HG02938 (cell line): ENCODE data around the gene KMT2A.
A peak's percentile ranks its signal among the peaks of the same experiment; 100 is the strongest.
"Not testable (repeated sequence)": the region's sequence is repeated elsewhere in the genome, so short reads cannot be mapped to it uniquely, and the experiment has no call there.

ENCODE experiments used
- ATAC-seq: cut with Tn5 transposase; IDR thresholded peaks from one replicate; pipeline ENCODE4 v1.9.1; 2021; ENCODE audit warnings: mild to moderate bottlenecking, moderate library complexity; ENCODE audit not compliant: unreplicated experiment

The KMT2A gene

DNA sequence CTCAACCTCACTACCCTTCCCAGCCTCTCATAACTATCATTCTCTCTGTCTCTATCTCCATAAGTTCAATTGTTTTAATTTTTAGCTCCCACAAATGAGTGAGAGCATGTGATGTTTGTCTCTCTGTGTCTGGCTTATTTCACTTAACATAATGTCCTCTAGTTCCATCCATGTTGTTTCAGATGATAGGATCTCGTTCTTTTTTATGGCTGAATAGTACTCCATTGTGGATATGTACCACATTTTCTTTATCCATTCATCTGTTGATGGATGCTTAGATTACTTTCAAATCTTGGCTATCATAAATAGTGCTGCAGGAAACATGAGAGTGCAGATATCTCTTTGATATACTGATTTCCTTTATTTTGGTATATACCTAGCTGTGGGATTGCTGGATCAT lies 44.9 kb downstream of the KMT2A start:
- not testable (repeated sequence) for ATAC-seq

DNA sequence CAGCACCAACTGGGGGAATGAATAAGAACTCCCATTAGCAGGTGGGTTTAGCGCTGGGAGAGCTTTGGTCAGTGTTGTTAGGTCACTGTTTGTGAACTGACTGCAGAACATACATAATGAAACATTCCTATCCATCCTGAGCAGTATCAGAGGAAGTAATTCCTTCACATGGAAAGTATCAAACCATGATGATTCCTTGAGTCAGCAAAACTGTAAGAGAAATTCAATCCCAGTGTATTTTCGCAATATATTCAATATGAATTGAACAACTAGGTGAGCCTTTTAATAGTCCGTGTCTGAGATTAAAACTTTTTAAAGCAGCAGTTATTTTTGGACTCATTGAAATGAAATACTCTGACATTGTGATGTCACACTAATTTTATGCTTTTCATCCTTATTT lies 48.1 kb downstream of the KMT2A start:
- ATAC-seq: no peak

DNA sequence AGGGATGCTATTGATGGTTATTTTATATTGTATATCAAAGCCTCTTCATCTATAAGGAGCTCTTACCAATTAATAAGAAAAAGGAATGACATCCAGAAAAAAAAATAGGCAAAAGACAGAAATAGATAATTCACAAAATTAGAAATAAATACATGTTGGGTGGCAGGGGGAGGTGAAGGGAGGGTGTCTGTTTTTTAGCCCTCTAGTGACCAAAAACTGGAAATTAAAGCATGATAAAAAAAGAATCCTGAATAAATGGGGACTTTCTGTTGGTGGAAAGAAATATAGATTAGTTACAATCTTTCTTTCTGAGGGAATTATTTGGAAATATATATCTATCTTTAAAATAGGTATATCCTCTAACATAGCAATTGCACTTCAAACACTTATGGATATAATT lies 49.0 kb downstream of the KMT2A start:
- no peak for ATAC-seq

DNA sequence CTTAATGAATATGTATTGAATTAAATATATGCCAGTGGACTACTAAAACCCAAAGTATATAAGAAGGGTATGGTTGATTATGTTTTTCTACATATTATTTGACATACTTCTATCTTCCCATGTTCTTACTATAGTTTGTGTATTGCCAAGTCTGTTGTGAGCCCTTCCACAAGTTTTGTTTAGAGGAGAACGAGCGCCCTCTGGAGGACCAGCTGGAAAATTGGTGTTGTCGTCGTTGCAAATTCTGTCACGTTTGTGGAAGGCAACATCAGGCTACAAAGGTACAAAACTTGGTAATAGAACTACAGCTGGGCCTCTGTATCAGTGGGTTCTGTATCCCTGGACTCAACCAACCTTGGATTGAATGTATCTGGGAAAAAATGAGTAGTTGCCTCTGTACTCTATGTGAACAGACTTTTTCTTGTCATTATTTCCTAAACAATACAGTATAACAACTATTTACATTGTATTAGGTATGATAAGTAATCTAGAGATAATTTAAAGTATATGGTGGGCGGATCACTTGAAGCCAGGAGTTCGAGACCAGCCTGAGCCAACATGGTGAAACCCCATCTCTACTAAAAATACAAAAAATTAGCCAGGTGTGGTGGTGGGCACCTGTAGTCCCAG lies 52.3 kb downstream of the KMT2A start:
- ATAC-seq: no peak

DNA sequence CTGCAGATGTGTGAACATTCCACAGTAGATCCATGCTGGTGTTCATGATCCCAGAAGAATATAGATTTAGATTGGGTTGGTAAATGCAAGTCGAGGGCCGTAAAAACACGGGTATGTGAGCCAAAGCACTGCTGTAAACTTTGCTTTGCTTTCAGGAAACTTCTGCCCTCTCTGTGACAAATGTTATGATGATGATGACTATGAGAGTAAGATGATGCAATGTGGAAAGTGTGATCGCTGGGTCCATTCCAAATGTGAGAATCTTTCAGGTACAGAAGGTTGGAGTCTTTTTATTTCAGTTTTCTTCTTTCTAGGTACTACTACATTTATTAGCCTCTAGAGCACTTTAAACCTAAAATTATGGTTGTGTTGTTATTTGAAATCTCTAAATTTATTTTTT lies 54.7 kb downstream of the KMT2A start:
- ATAC-seq: no peak

DNA sequence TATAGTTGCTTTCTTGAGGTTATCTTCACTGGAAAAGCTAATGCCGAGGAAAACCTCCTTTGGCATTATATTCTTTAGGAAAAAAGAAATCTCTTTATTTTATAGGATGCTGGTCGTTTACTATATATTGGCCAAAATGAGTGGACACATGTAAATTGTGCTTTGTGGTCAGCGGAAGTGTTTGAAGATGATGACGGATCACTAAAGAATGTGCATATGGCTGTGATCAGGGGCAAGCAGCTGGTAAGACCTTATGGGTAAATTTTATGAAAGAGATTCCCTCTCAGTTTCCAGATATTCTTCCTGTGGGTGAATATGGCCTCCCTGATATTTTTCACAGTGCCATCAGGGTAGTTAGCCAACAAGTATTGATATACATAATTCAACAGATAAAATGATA lies 61.5 kb downstream of the KMT2A start:
- ATAC-seq: no peak

DNA sequence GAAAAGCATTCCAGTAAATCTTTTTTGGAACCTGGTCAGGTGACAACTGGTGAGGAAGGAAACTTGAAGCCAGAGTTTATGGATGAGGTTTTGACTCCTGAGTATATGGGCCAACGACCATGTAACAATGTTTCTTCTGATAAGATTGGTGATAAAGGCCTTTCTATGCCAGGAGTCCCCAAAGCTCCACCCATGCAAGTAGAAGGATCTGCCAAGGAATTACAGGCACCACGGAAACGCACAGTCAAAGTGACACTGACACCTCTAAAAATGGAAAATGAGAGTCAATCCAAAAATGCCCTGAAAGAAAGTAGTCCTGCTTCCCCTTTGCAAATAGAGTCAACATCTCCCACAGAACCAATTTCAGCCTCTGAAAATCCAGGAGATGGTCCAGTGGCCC lies 66.9 kb downstream of the KMT2A start:
- no peak for ATAC-seq

DNA sequence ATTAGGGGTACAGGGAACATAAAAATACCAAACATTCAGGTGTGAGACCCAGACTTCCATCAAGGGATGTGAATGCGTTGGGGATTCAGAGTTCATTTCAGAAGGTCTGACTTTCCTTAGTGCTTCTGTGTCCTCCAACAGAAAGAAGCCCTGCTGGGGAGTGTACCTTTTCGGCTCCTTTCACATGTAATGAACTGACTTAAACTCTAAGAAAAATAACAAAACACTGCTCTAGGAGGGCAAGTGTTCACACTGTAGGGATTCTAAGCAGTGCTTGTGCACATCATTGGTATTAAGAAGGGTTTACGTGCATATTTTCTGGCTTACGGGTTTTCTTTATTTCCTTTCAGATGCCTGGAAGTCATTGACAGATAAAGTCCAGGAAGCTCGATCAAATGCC lies 75.3 kb downstream of the KMT2A start:
- ATAC-seq: no peak

DNA sequence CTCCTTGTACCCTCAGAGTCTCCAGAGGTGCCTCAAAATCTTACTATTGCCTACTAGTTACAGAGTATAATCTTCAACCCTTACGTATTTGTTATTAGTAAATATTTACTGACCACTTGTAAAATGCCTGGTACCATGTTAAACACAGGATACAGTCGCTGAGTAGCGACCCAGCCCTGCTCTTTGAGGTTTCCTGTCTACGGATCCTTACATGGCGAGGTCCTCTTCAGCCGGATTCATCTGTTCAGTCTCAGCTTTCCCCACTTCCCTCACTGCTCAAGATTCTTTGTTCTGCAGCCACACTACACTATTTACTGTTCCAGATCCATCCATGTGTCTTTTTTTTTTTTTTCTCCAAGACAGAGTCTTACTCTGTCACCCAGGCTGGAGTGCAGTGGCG lies 77.8 kb downstream of the KMT2A start:
- no peak for ATAC-seq

DNA sequence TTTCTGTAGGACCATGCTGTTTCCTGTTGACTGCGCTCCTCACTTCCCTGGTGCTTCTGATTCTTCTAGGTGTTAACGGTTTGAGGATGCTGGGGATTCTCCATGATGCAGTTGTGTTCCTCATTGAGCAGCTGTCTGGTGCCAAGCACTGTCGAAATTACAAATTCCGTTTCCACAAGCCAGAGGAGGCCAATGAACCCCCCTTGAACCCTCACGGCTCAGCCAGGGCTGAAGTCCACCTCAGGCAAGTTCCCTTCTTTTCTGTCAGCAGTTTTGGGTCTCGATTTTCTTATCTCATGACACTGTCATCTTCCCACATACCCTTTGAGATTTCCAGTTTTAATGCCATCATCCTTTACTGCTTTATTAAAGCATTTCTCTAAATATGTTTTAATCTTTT lies 83.3 kb downstream of the KMT2A start:
- no peak for ATAC-seq

DNA sequence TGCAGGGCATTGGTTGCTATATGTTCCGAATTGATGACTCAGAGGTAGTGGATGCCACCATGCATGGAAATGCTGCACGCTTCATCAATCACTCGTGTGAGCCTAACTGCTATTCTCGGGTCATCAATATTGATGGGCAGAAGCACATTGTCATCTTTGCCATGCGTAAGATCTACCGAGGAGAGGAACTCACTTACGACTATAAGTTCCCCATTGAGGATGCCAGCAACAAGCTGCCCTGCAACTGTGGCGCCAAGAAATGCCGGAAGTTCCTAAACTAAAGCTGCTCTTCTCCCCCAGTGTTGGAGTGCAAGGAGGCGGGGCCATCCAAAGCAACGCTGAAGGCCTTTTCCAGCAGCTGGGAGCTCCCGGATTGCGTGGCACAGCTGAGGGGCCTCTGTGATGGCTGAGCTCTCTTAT lies 85.6 kb downstream of the KMT2A start:
- ATAC-seq: no peak

DNA sequence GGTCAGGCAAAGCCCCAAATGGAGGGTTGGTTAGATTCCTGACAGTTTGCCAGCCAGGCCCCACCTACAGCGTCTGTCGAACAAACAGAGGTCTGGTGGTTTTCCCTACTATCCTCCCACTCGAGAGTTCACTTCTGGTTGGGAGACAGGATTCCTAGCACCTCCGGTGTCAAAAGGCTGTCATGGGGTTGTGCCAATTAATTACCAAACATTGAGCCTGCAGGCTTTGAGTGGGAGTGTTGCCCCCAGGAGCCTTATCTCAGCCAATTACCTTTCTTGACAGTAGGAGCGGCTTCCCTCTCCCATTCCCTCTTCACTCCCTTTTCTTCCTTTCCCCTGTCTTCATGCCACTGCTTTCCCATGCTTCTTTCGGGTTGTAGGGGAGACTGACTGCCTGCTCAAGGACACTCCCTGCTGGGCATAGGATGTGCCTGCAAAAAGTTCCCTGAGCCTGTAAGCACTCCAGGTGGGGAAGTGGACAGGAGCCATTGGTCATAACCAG lies 86.3 kb downstream of the KMT2A start:
- ATAC-seq: no peak

DNA sequence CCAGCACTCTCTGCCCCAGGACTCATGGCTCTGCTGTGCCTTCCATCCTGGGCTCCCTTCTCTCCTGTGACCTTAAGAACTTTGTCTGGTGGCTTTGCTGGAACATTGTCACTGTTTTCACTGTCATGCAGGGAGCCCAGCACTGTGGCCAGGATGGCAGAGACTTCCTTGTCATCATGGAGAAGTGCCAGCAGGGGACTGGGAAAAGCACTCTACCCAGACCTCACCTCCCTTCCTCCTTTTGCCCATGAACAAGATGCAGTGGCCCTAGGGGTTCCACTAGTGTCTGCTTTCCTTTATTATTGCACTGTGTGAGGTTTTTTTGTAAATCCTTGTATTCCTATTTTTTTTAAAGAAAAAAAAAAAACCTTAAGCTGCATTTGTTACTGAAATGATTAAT lies 88.1 kb downstream of the KMT2A start:
- ATAC-seq: no peak

DNA sequence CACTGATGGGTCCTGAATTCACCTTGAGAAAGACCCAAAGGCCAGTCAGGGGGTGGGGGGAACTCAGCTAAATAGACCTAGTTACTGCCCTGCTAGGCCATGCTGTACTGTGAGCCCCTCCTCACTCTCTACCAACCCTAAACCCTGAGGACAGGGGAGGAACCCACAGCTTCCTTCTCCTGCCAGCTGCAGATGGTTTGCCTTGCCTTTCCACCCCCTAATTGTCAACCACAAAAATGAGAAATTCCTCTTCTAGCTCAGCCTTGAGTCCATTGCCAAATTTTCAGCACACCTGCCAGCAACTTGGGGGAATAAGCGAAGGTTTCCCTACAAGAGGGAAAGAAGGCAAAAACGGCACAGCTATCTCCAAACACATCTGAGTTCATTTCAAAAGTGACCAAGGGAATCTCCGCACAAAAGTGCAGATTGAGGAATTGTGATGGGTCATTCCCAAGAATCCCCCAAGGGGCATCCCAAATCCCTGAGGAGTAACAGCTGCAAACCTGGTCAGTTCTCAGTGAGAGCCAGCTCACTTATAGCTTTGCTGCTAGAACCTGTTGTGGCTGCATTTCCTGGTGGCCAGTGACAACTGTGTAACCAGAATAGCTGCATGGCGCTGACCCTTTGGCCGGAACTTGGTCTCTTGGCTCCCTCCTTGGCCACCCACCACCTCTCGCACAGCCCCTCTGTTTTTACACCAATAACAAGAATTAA lies 88.6 kb downstream of the KMT2A start:
- no peak for ATAC-seq

DNA sequence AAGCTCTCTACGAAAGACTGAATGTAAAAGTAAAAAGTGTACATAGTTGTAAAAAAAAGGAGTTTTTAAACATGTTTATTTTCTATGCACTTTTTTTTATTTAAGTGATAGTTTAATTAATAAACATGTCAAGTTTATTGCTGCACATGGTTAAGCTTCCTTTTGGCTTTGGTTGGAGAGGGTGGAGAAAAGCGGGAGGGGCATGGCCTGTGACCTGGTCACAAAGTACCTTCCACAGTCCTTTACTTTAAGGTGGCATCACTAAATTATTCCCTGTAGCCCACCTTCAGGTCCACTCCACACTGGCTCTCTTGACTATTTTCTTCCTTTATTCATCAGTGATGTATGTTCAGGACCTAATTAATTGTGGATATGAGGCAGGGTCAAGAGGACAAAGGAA lies 90.4 kb downstream of the KMT2A start:
- ATAC-seq: no peak

DNA sequence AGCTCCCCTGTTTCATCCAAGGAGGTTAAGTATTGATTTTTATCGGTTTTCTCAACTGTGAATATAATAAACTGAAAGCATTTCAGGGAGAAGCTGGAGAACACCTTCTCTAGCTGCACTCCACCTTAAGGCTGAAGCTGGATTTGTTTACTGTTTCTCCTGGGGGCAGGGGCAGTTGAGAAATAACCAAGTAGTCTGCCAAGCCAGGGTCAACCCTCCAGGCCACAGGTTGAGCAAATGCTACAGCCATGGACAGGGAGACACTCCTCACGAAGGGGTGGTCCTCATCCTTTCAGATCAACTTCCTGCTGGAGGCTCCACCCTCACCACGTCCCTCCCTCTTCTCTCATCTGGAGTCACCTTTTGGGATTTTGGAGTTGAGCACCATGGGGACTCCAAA lies 90.8 kb downstream of the KMT2A start, which contains the start of gene TTC36:
Gene TTC36 (plus strand): TSS at position 366 of the 400 bp plus-strand sequence. CDS start 21 bp downstream, at position 387.
- ATAC-seq: no peak

DNA sequence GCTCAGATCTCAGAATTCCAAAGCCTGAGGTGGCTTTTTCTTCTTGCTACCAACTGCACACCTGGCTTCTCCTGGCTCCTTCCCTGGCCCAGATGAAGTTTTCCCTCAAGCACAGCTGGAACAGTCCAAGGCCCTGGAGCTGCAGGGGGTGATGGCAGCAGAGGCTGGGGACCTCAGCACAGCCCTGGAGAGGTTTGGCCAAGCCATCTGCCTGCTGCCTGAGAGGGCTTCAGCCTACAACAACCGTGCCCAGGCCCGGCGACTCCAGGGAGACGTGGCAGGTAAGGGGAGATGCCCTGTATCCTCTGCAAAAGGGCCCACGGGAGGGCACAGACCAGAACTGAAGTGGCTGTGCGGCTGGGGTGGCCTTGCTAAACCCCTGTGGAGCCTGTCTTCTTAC lies 92.2 kb downstream of the KMT2A start:
- no peak for ATAC-seq

DNA sequence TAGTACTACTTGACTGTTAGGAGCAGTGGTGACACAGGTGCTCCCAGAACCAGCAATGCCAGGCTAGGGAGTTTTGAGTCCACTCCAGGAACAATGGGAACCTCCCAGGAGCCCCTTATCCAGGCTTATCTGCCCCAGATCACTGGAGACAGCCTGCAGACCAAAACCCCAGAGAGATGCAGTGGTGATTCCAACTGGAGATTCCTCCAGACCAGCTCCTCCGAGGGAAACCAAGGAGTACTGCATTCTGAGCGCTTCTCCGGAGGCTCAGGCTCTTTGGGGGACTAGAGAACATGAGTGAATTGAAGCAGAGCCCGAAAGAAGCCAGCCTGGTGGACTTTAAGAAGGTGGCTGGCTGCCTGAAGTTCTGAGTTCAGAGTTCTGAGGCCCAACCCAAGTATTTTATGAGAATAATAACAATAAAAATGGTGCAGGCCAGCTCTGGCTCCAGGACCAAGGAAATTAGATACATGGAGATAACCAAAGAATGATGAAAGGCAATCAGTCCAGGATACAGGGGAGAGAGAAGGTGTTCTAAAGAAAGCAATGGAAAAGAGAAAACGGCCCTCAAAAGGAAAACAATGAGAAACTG lies 93.4 kb downstream of the KMT2A start:
- ATAC-seq: no peak

DNA sequence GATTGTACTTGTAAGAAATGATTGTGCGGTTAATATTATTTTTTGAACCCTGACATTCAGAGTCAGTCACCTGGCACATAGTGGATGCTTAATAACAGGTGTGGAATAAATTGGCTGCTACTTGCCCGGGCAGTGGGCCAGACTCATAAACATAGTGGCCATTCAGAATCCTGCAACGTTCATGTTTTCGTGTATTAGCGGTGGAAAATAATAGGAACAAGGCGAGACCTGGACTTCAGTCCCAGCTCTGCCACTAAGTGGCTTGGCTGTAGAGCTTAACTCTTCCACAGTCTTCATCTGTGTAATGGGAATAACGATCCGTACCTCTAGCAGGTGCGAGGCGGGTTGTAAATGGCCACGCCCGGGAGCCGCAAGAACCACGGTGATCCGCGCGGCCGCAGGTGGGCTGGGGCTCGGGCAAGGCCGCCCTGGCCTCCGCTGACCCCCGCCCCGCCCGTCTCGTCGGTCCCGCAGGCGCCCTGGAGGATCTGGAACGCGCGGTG lies 93.9 kb downstream of the KMT2A start:
- peak; percentile 16 for ATAC-seq

DNA sequence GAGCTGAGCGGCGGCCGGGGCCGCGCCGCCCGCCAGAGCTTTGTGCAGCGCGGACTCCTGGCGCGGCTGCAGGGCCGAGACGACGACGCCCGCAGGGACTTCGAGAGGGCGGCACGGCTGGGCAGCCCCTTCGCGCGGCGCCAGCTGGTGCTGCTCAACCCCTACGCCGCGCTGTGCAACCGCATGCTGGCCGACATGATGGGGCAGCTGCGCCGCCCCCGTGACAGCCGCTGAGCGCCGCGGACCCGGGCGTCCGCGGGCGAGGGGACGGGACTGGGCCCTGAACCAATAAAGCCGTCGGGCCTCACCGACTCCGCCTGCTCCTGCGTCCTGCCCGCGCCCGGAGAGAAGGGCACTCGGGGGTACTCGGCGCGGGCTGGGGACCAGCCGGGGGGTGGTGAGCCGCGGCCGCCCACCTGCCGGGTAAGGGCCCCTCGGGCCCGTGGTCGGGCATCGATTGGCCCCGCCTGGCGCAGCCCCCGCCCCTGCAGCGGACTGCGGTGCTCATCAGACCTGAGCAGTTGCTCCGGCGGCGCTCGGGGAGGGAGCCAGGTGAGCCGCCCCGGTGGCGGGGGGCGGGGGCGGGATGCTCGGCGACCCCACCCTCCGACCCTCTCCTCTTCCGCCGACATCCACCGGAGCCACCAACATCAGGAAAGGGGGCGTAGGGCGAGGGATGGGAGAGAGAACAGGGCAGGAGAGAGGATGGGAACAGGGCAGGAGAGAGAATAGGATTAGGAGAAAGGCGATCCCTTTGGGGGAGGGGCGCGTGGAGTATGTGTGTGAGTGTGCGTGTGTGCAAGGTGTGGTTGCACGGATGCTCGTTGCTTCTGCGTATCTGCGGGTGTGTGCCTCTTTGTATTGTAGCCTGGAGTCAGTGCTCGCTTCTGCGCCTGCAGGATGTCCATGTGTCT lies 94.6 kb downstream of the KMT2A start, which contains the start of gene TMEM25:
Gene TMEM25 (plus strand): TSS at position 510 of the 914 bp plus-strand sequence. CDS start 610 bp downstream, outside the sequence.
- ATAC-seq: peak; percentile 42

DNA sequence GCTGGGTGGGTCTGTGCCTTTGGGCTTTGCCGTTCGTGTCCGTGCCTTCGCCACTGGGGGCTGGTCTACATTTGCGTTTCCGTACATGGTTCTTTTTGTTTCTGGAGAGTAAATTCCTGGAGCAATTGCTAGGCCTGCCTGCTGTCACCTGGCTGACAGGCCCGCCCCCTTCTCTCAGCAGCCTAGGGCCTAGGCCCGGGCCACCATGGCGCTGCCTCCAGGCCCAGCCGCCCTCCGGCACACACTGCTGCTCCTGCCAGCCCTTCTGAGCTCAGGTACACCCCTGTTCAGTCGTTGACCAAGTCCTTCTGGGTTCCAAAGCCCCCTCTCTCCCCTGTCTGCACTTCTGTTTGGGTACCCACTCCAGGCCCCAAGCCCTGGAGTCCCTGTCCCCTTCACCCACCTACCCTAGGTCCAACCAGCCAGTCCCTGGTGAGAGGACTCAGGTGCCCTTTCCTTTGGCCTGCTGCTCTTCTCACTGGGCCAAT lies 95.3 kb downstream of the KMT2A start:
- ATAC-seq: no peak
